K562 (cell line): Measurements from ENCODE around the gene VSIG2. TPM values are rescaled to one million over a fixed set of nuclear protein-coding genes. Genes with fewer than 3 reads are reported as not detected.

Source experiments
- ATAC-seq: fragments of 200-7000 bp; cut with Tn5 transposase; 3 replicates; pipeline ENCODE4 v1.9.1; 2020; ENCODE audit warnings: moderate library complexity
- BruUV-seq: library from RNA; stranded (reverse); fragments of 400-500 nt; replicated peaks from 2 replicates; lab custom pipeline; 2021; lab: Mats Ljungman, UMichigan
- CTCF ChIA-PET: fragments of 300-600 bp; formaldehyde crosslinking; extraction: SDS; loops from one replicate; lab custom pipeline; 2021; ENCODE audit warnings: low intra/inter-chr PET ratio; lab: Yijun Ruan, JAX
- POLR2A ChIA-PET: fragments of 300-600, 350-650 bp; sonication (Branson Sonifier 250); formaldehyde crosslinking; extraction: SDS; loops from one replicate; lab custom pipeline; 2021; ENCODE audit warnings: antibody characterized with exemption, inconsistent platforms; lab: Yijun Ruan, JAX
- DNase-seq, 4 experiments: peaks; one replicate each; pipeline versions ENCODE4 v3.0.0 to v3.0.0-alpha.2; 2011 to 2018; ENCODE audit warnings: low spot score in 3 of 4, mixed read lengths in 3 of 4; ENCODE audit errors: extremely low read depth in 1 of 4
- FAIRE-seq: peaks from 2 replicates; lab custom pipeline; 2011; peaks lifted over from hg19 to GRCh38; lab: Jason Lieb, UNC
- H2AFZ ChIP-seq: 2 replicates; pipeline ENCODE4 v1.6.0; 2011; ENCODE audit warnings: low read depth, low read length, control low read depth, inconsistent platforms
- H3K27ac ChIP-seq: fragments of 200-600 bp; 3 replicates; pipeline ENCODE4 v1.8.0; 2011; ENCODE audit warnings: low read depth, mild to moderate bottlenecking, control low read depth, inconsistent platforms, low read length, moderate library complexity, mixed read lengths; ENCODE audit errors: extremely low read depth
- H3K27me3 ChIP-seq, 2 experiments: fragments of 300-600 bp in 1 of 2; 2 replicates in 1 of 2; 3 replicates in 1 of 2; pipeline versions ENCODE4 v1.6.0 to v1.8.0; 2011; ENCODE audit warnings: inconsistent platforms in 2 of 2, low read length in 2 of 2, mild to moderate bottlenecking in 1 of 2, mixed read lengths in 1 of 2, moderate library complexity in 1 of 2; ENCODE audit not compliant: control insufficient read depth in 2 of 2, insufficient read depth in 2 of 2
- H3K36me3 ChIP-seq: fragments of 300-600 bp; 3 replicates; pipeline ENCODE4 v1.8.0; 2011; ENCODE audit warnings: mild to moderate bottlenecking, low read length, inconsistent platforms; ENCODE audit not compliant: control insufficient read depth, insufficient read depth
- H3K4me1 ChIP-seq, 2 experiments: fragments of 200-600 bp in 1 of 2; replicated peaks in 1 of 2; 2 replicates in 1 of 2; 3 replicates in 1 of 2; pipeline versions ENCODE4 v1.5.1 to v1.8.0; 2011; ENCODE audit warnings: inconsistent platforms in 2 of 2, low read length in 2 of 2, mild to moderate bottlenecking in 1 of 2, mixed read lengths in 1 of 2, moderate library complexity in 1 of 2; ENCODE audit not compliant: control insufficient read depth in 2 of 2, insufficient read depth in 2 of 2
- H3K4me2 ChIP-seq: 2 replicates; pipeline ENCODE4 v1.6.1; 2011; ENCODE audit warnings: low read length, control low read depth, inconsistent platforms, mixed read lengths; ENCODE audit not compliant: insufficient read depth
- H3K4me3 ChIP-seq: fragments of 200-600 bp; sonication (generic), shearing (Covaris generic); 2 replicates; pipeline ENCODE4 v1.5.1; 2016; ENCODE audit warnings: control low read depth, inconsistent platforms
- H3K79me2 ChIP-seq: fragments of 200-600 bp; 3 replicates; pipeline ENCODE4 v1.8.0; 2011; ENCODE audit warnings: low read length, inconsistent platforms; ENCODE audit not compliant: control insufficient read depth, insufficient read depth
- H3K9ac ChIP-seq, 2 experiments: 2 replicates each; pipeline versions ENCODE4 v1.6.0 to v1.6.1; 2011; ENCODE audit warnings: low read depth in 2 of 2, low read length in 2 of 2, control low read depth in 1 of 2, inconsistent platforms in 1 of 2, mild to moderate bottlenecking in 1 of 2, mixed read lengths in 1 of 2; ENCODE audit not compliant: insufficient read depth in 1 of 2
- H3K9me1 ChIP-seq: one replicate; pipeline ENCODE4 v1.6.0; 2011; ENCODE audit warnings: inconsistent platforms, mild to moderate bottlenecking, low read length, moderate library complexity; ENCODE audit not compliant: control insufficient read depth, insufficient read depth
- H3K9me3 ChIP-seq: replicated peaks from 2 replicates; pipeline ENCODE4 v1.5.1; 2011; ENCODE audit warnings: low read depth, low read length, inconsistent platforms; ENCODE audit not compliant: control insufficient read depth, insufficient read depth
- H4K20me1 ChIP-seq: replicated peaks from 2 replicates; pipeline ENCODE4 v1.6.1; 2011; ENCODE audit warnings: low read length, inconsistent platforms, mixed read lengths; ENCODE audit not compliant: control insufficient read depth, insufficient read depth
- ARNT ChIP-seq, 2 experiments: fragments of 450-650 bp; IDR thresholded peaks; 2 replicates each; pipeline ENCODE4 v1.6.1; 2016; ENCODE audit warnings: mild to moderate bottlenecking in 1 of 2
- DACH1 ChIP-seq: fragments of 450-650 bp; IDR thresholded peaks from 2 replicates; pipeline ENCODE4 v1.6.1; 2018; ENCODE audit not compliant: partially characterized antibody
- DEAF1 ChIP-seq: fragments of 450-650 bp; formaldehyde crosslinking; IDR thresholded peaks from 2 replicates; pipeline ENCODE4 v1.4.0; 2020; ENCODE audit warnings: mild to moderate bottlenecking, moderate library complexity
- EHMT2 ChIP-seq: fragments of 450-650 bp; IDR thresholded peaks from 2 replicates; pipeline ENCODE4 v1.6.1; 2018; ENCODE audit warnings: antibody characterized with exemption
- KLF6 ChIP-seq: fragments of 250-450 bp; sonication (Bioruptor Pico); IDR thresholded peaks from 2 replicates; pipeline ENCODE4 v1.4.0; 2020; ENCODE audit warnings: mild to moderate bottlenecking, moderate library complexity, borderline replicate concordance
- MYNN ChIP-seq, 2 experiments: sonication (generic); formaldehyde crosslinking in 1 of 2; IDR thresholded peaks; 2 replicates each; pipeline versions ENCODE4 v1.5.0 to v1.6.1; 2016 to 2020; ENCODE audit warnings: antibody characterized with exemption in 1 of 2, missing genetic modification reagents in 1 of 2
- POLR2A ChIP-seq: fragments of 450-650 bp; conservative IDR thresholded peaks from 2 replicates; pipeline ENCODE4 v1.6.1; 2016
- SAFB ChIP-seq: fragments of 200-400 bp; formaldehyde crosslinking; IDR thresholded peaks from 2 replicates; pipeline ENCODE4 v1.6.1; 2017; ENCODE audit warnings: low read depth, low read length, borderline replicate concordance
- SMC3 ChIP-seq: conservative IDR thresholded peaks from 2 replicates; pipeline ENCODE4 v1.6.1; 2011; ENCODE audit warnings: low read depth, low read length, improper control_type of control experiment; ENCODE audit not compliant: insufficient read depth
- STAT5B ChIP-seq: fragments of 250-450 bp; sonication (Bioruptor Pico); IDR thresholded peaks from 2 replicates; pipeline ENCODE4 v1.8.0; 2021; ENCODE audit warnings: mild to moderate bottlenecking, inconsistent platforms
- TEAD4 ChIP-seq, 2 experiments: sonication (generic) in 1 of 2; formaldehyde crosslinking in 1 of 2; IDR thresholded peaks; 2 replicates each; pipeline versions ENCODE4 v1.6.1 to v1.8.0; 2012 to 2022; ENCODE audit warnings: borderline replicate concordance in 1 of 2, inconsistent platforms in 1 of 2, low read length in 1 of 2, mild to moderate bottlenecking in 1 of 2, missing genetic modification reagents in 1 of 2
- ZNF143 ChIP-seq: sonication (generic); formaldehyde crosslinking; IDR thresholded peaks from 2 replicates; pipeline ENCODE4 v1.9.0; 2022; ENCODE audit warnings: mild to moderate bottlenecking, missing genetic modification reagents
- ZNF41 ChIP-seq: fragments of 250-450 bp; sonication (Bioruptor Pico); conservative IDR thresholded peaks from 2 replicates; pipeline ENCODE4 v1.4.0; 2020; ENCODE audit warnings: mild to moderate bottlenecking
- ZNF655 ChIP-seq: fragments of 250-450 bp; sonication (Bioruptor Pico); IDR thresholded peaks from 2 replicates; pipeline ENCODE4 v1.5.0; 2021
- ZNF77 ChIP-seq: fragments of 250-450 bp; sonication (Bioruptor Pico); IDR thresholded peaks from 2 replicates; pipeline ENCODE4 v1.5.0; 2020
- WGBS: fragments of 100-300 bp; shearing (Covaris generic); methylation state at CpG from one replicate; pipeline ENCODE4 v1.1.6; 2016; ENCODE audit warnings: low coverage, mixed read lengths; ENCODE audit not compliant: insufficient coverage; ENCODE audit errors: missing lambda C conversion rate; 5-methylcytosine and 5-hydroxymethylcytosine counted together
- in situ Hi-C: fragments of 300-500 bp; cut with MboI; formaldehyde crosslinking; loops from 4 replicates; pipeline ENCODE4 v1.15.0; 2018; ENCODE audit warnings: inconsistent platforms, mixed read lengths
- intact Hi-C: fragments of 100-400 bp; cut with micrococcal nuclease; formaldehyde crosslinking; loops from 2 replicates; pipeline ENCODE4 v1.14.2; 2022
- polyA plus RNA-seq, 8 experiments: library from polyadenylated mRNA; depleted of rRNA in 4 of 8; stranded (reverse) in 5 of 8; unstranded in 3 of 8; fragments of >200 nt; fragmentation: Nextera tagmentation in 2 of 8; fragmentation: Illumina TruSeq in 1 of 8; extraction: Ambion mirVana in 2 of 8; extraction: Trizol in 1 of 8; gene quantifications; 2 replicates each; pipeline versions ENCODE4 v1.2.1 to v1.2.3, GENCODE V29; 2011 to 2014; ENCODE audit warnings: inconsistent platforms in 1 of 8, missing spikeins in 1 of 8
- total RNA-seq, 7 experiments: library from RNA; depleted of rRNA in 6 of 7; stranded (reverse); fragments of >200 nt in 6 of 7; fragmentation: Illumina TruSeq in 2 of 7; extraction: Trizol in 2 of 7; gene quantifications; 2 replicates each; pipeline versions ENCODE4 v1.2.1 to v1.2.3, GENCODE V29; 2011 to 2021; ENCODE audit warnings: low replicate concordance in 1 of 7
- TF ChIP-seq, protein P1 (sequence below): fragments of 450-650 bp; IDR thresholded peaks from 2 replicates; pipeline ENCODE4 v1.6.1; 2018; ENCODE audit not compliant: partially characterized antibody

VSIG2 gene
- total and polyA plus RNA-seq, 9 of the 15 experiments (the other 6 are each of a cell fraction or from before 2014, with no cell fraction given): not detected

GRCh38 chr11:124699547-124699946, 52.5 kb downstream of the VSIG2 start:
- Histone ChIP-seq H3K4me1 (no peaks in the 10 kb centered on the region), H3K79me2 (no peaks in the 10 kb centered on the region), H3K4me3 (no peak overlapping the region), H3K9me1 (no peaks in the 10 kb centered on the region), H3K4me2 (no peak overlapping the region), H4K20me1 (no peaks in the 10 kb centered on the region), H3K27me3 (peaks cover 3 to 8% of the 10 kb centered on the region in 2 experiments; a peak in 1 of 5 replicates), H3K36me3 (no peaks in the 10 kb centered on the region), H2AFZ (no peak overlapping the region), H3K9me3 (peaks cover 2% of the 10 kb centered on the region; the same call in 1 of the 2 replicates), H3K27ac (no peak overlapping the region), H3K9ac (no peak overlapping the region)
- DNase-seq (no peak), FAIRE-seq (no peak), ATAC-seq (no peak)
- in situ Hi-C loops (no loop called here), intact Hi-C loops (no loop called here)
- 0% methylated on average over 1 of the region's 1 CpG for WGBS
- ChIA-PET CTCF (no interaction called here), POLR2A (no interaction called here)
- TF ChIP-seq KLF6 (CRISPR knock-in tag) (no peak), STAT5B (CRISPR knock-in tag) (no peak), ZNF655 (CRISPR knock-in tag) (no peak), SMC3 (no peak), ZNF41 (no peak), ARNT (IDR thresholded peaks at IDR 0.05) (no peak), TEAD4 (IDR thresholded peaks at IDR 0.05; ENCODE audit: low read length) (no peak), TEAD4 (CRISPR knock-in tag; IDR thresholded peaks at IDR 0.05; ENCODE audit: borderline replicate concordance) (no peak), ZNF143 (no peak), ZNF77 (CRISPR knock-in tag) (no peak), SAFB (no peak), DACH1 (no peak), DEAF1 (CRISPR knock-in tag) (no peak), POLR2A (no peak), EHMT2 (no peak), MYNN (IDR thresholded peaks at IDR 0.05) (no peak), MYNN (CRISPR knock-in tag; IDR thresholded peaks at IDR 0.05) (no peak)
- TF ChIP-seq, protein P1, sequence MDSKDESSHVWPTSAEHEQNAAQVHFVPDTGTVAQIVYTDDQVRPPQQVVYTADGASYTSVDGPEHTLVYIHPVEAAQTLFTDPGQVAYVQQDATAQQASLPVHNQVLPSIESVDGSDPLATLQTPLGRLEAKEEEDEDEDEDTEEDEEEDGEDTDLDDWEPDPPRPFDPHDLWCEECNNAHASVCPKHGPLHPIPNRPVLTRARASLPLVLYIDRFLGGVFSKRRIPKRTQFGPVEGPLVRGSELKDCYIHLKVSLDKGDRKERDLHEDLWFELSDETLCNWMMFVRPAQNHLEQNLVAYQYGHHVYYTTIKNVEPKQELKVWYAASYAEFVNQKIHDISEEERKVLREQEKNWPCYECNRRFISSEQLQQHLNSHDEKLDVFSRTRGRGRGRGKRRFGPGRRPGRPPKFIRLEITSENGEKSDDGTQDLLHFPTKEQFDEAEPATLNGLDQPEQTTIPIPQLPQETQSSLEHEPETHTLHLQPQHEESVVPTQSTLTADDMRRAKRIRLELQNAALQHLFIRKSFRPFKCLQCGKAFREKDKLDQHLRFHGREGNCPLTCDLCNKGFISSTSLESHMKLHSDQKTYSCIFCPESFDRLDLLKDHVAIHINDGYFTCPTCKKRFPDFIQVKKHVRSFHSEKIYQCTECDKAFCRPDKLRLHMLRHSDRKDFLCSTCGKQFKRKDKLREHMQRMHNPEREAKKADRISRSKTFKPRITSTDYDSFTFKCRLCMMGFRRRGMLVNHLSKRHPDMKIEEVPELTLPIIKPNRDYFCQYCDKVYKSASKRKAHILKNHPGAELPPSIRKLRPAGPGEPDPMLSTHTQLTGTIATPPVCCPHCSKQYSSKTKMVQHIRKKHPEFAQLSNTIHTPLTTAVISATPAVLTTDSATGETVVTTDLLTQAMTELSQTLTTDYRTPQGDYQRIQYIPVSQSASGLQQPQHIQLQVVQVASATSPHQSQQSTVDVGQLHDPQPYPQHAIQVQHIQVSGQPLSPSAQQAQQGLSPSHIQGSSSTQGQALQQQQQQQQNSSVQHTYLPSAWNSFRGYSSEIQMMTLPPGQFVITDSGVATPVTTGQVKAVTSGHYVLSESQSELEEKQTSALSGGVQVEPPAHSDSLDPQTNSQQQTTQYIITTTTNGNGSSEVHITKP: no peak
- no TSS peak for BruUV-seq
